Measurements from ENCODE around the gene MSANTD1. TPM values are rescaled to one million over a fixed set of nuclear protein-coding genes. Genes with fewer than 3 reads are reported as not detected.

Gene MSANTD1
- total and polyA plus RNA-seq, 2 of the 8 experiments (the other 6 are each of a cell fraction or from before 2014, with no cell fraction given): 0.23 to 0.45 TPM

- H2AK5ac ChIP-seq (ENCODE audit: low read depth, low read length): no peak overlapping the region
- CTCF ChIA-PET (ENCODE audit: partially characterized antibody): interaction anchor here (1.3 to 1.7 kb wide), 3 partner anchors 11 to 26 kb away, joined by 3 to 6 read pairs (median 4); no protein-coding TSS in a partner anchor
- 0 out of 2 replicates have a peak, but pooled peaks cover 2% of the 10 kb centered on the region for H3K79me1 ChIP-seq (ENCODE audit: low read depth, low read length)
- H2BK12ac ChIP-seq (ENCODE audit: low read depth, low read length): no peak overlapping the region
- H2BK15ac ChIP-seq (ENCODE audit: low read length): no peak overlapping the region
- DNase-seq (ENCODE audit: low read depth in 1 of 2, low spot score in 2 of 2) (no peak), FAIRE-seq (no peak)
- no peak overlapping the region for H4K8ac ChIP-seq (ENCODE audit: extremely low read depth, insufficient read depth, low read length)
- H4K5ac ChIP-seq (ENCODE audit: insufficient read length, low read depth, low read length): no peak overlapping the region
- POLR2A ChIA-PET (ENCODE audit: partially characterized antibody): no interaction called here
- no peak overlapping the region for H3K9ac ChIP-seq (replicated peaks in 1 of 4; ENCODE audit: extremely low read depth in 1 of 4, low read depth in 3 of 4, low read length in 3 of 4)
- H2BK20ac ChIP-seq (ENCODE audit: low read length): no peak overlapping the region
- no peak overlapping the region for H2BK120ac ChIP-seq (replicated peaks; ENCODE audit: low read depth, low read length)
- H4K20me1 ChIP-seq (replicated peaks in 1 of 2; ENCODE audit: control insufficient read depth in 1 of 2, insufficient read depth in 2 of 2, low read length in 2 of 2): peaks cover 0 to 7% of the 10 kb centered on the region in 2 experiments
- H3K27me3 ChIP-seq (replicated peaks in 1 of 4; ENCODE audit: control insufficient read depth in 3 of 4, extremely low read depth in 1 of 4, insufficient read depth in 3 of 4, low read length in 3 of 4): no peaks in the 10 kb centered on the region
- H3K4me2 ChIP-seq (ENCODE audit: insufficient read depth in 1 of 2, low read depth in 2 of 2, low read length in 2 of 2): no peak overlapping the region
- no peak overlapping the region for H3K27ac ChIP-seq (ENCODE audit: low read depth, low read length)
- H3K23ac ChIP-seq (ENCODE audit: insufficient read length): no peak overlapping the region
- no peak overlapping the region for H3K4ac ChIP-seq (replicated peaks; ENCODE audit: insufficient read length, low read depth, low read length)
- H2BK5ac ChIP-seq (ENCODE audit: low read depth, low read length): no peak overlapping the region
- no peaks in the 10 kb centered on the region for H3K79me2 ChIP-seq (ENCODE audit: control insufficient read depth in 1 of 2, insufficient read depth in 2 of 2, low read length in 2 of 2)
- no peaks in the 10 kb centered on the region for H3K9me3 ChIP-seq (ENCODE audit: insufficient read depth in 2 of 2, low read depth in 1 of 2, low read length in 1 of 2)
- no peak overlapping the region for H3K14ac ChIP-seq (ENCODE audit: insufficient read length)
- no peak overlapping the region for H3K56ac ChIP-seq (replicated peaks; ENCODE audit: insufficient read length, low read depth, low read length)
- no peak overlapping the region for H3K4me3 ChIP-seq (ENCODE audit: extremely low read depth in 1 of 4, insufficient read depth in 2 of 4, low read depth in 3 of 4, low read length in 4 of 4)
- H3K4me1 ChIP-seq (replicated peaks in 1 of 4; ENCODE audit: control insufficient read depth in 3 of 4, insufficient read depth in 4 of 4, low read length in 3 of 4): no peaks in the 10 kb centered on the region
- H4K91ac ChIP-seq (replicated peaks; ENCODE audit: insufficient read length, low read length): no peak overlapping the region
- 88% methylated on average over 17 of the region's 17 CpGs; no CpG with 5 or more reads in 1 of the 2 experiments for WGBS, 2 experiments (ENCODE audit: extremely low coverage in 1 of 2, insufficient coverage in 1 of 2, insufficient read length in 1 of 2, insufficient replicate concordance in 2 of 2, low coverage in 1 of 2, low lambda C conversion rate in 2 of 2, missing lambda C conversion rate in 1 of 2)
- no peak overlapping the region for H2AFZ ChIP-seq (ENCODE audit: low read length)
- no peaks in the 10 kb centered on the region for H3K23me2 ChIP-seq (ENCODE audit: low read depth, low read length)
- H3K36me3 ChIP-seq (ENCODE audit: control insufficient read depth in 2 of 4, insufficient read depth in 4 of 4, low read length in 3 of 4): peaks cover 0 to 19% (median 7%) of the 10 kb centered on the region in 4 experiments; a peak in 5 of 8 replicates
- H3K18ac ChIP-seq (ENCODE audit: extremely low read depth, low read length): no peak overlapping the region
- TF ChIP-seq SIX5 (IDR thresholded peaks at IDR 0.05; ENCODE audit: low read depth, low read length) (no peak), CTCF (IDR thresholded peaks at IDR 0.05; ENCODE audit: control extremely low read depth in 1 of 3, insufficient read depth in 1 of 3, low read depth in 1 of 3, low read length in 3 of 3) (no peak), HDAC2 (IDR thresholded peaks at IDR 0.05; ENCODE audit: borderline replicate concordance in 1 of 2, low read depth in 2 of 2, low read length in 2 of 2) (no peak), PHF8 (conservative IDR thresholded peaks at IDR 0.05; ENCODE audit: low read depth, low read length) (no peak), GABPA (IDR thresholded peaks at IDR 0.05; ENCODE audit: borderline replicate concordance, insufficient read depth, low read length) (no peak), SRF (IDR thresholded peaks at IDR 0.05; ENCODE audit: low read depth, low read length) (no peak), CHD1 (IDR thresholded peaks at IDR 0.05; ENCODE audit: low read depth, low read length) (no peak), SAP30 (IDR thresholded peaks at IDR 0.05; ENCODE audit: insufficient read depth, insufficient replicate concordance, low read length) (no peak), CBX8 (IDR thresholded peaks at IDR 0.05; ENCODE audit: borderline replicate concordance, low read depth, low read length) (no peak)
Measured at GRCh38 chr4:3199653-3200422, 49.1 kb upstream of the MSANTD1 start.

All from H1 (cell line).